ENCODE measurements around the gene PPFIA2.

The PPFIA2 gene

GRCh38 chr12:81759190-81760051 lies at the start of gene PPFIA2:
PPFIA2 (minus strand) TSS chr12:81759350.
- peak; percentile 72 for DNase-seq

GRCh38 chr12:81800298-81801148 lies 41.4 kb upstream of the PPFIA2 start:
- no peak for DNase-seq

GRCh38 chr12:81798294-81798693 lies 39.1 kb upstream of the PPFIA2 start:
- DNase-seq: no peak

GRCh38 chr12:81797100-81797499 lies 38.0 kb upstream of the PPFIA2 start:
- DNase-seq: no peak

- no peak for DNase-seq
Measured at GRCh38 chr12:81792666-81793065, 33.5 kb upstream of the PPFIA2 start.

- no peak for DNase-seq
Measured at GRCh38 chr12:81779216-81779615, 20.1 kb upstream of the PPFIA2 start.

- no peak for DNase-seq
Measured at GRCh38 chr12:81778719-81779118, 19.6 kb upstream of the PPFIA2 start.

- peak; percentile 63 for DNase-seq
Measured at GRCh38 chr12:81758421-81759189, 545 bp downstream of the PPFIA2 start.

- DNase-seq: no peak
Measured at GRCh38 chr12:81757731-81758365, 1.3 kb downstream of the PPFIA2 start.

- DNase-seq: no peak
Measured at GRCh38 chr12:81729781-81730180, 29.4 kb downstream of the PPFIA2 start.

GRCh38 chr12:81727391-81727790 lies 31.8 kb downstream of the PPFIA2 start:
- DNase-seq: no peak

- DNase-seq: no peak
Measured at GRCh38 chr12:81726634-81727033, 32.5 kb downstream of the PPFIA2 start.

GRCh38 chr12:81723361-81723760 lies 35.8 kb downstream of the PPFIA2 start:
- no peak for DNase-seq

GRCh38 chr12:81722004-81722403 lies 37.1 kb downstream of the PPFIA2 start:
- DNase-seq: no peak

- no peak for DNase-seq
Measured at GRCh38 chr12:81718616-81719015, 40.5 kb downstream of the PPFIA2 start.

- no peak for DNase-seq
Measured at GRCh38 chr12:81712536-81712935, 46.6 kb downstream of the PPFIA2 start.

GRCh38 chr12:81705586-81705985 lies 53.6 kb downstream of the PPFIA2 start:
- DNase-seq: no peak

- no peak for DNase-seq
Measured at GRCh38 chr12:81699551-81699950, 59.6 kb downstream of the PPFIA2 start.

GRCh38 chr12:81692008-81692407 lies 67.1 kb downstream of the PPFIA2 start:
- no peak for DNase-seq

GRCh38 chr12:81683881-81684280 lies 75.3 kb downstream of the PPFIA2 start:
- DNase-seq: no peak

- no peak for DNase-seq
Measured at GRCh38 chr12:81679614-81680013, 79.5 kb downstream of the PPFIA2 start.

- DNase-seq: no peak
Measured at GRCh38 chr12:81670759-81671158, 88.4 kb downstream of the PPFIA2 start.

- no peak for DNase-seq
Measured at GRCh38 chr12:81668475-81668874, 90.7 kb downstream of the PPFIA2 start.
